Esophagus muscularis mucosa (tissue), 3 donors: Measurements from ENCODE around the gene MARF1.

ENCODE experiments used
- CTCF ChIP-seq, 3 experiments: fragments of 200-600 bp in 2 of 3; fragments of 450-650 bp in 1 of 3; sonication (generic) in 2 of 3; IDR thresholded peaks; one replicate each; pipeline ENCODE4 v1.5.1; 2017 to 2019; ENCODE audit warnings: antibody characterized with exemption in 3 of 3, mild to moderate bottlenecking in 2 of 3, moderate library complexity in 1 of 3
- POLR2A ChIP-seq: fragments of 450-650 bp; IDR thresholded peaks from one replicate; pipeline ENCODE4 v1.6.1; 2017; ENCODE audit warnings: antibody characterized with exemption, moderate library complexity, mild to moderate bottlenecking, low read depth
- POLR2AphosphoS5 ChIP-seq, 2 donors: sonication (generic); formaldehyde crosslinking; IDR thresholded peaks; one replicate each; pipeline ENCODE4 v1.6.1; 2017; ENCODE audit warnings: antibody characterized with exemption in 2 of 2

DNA sequence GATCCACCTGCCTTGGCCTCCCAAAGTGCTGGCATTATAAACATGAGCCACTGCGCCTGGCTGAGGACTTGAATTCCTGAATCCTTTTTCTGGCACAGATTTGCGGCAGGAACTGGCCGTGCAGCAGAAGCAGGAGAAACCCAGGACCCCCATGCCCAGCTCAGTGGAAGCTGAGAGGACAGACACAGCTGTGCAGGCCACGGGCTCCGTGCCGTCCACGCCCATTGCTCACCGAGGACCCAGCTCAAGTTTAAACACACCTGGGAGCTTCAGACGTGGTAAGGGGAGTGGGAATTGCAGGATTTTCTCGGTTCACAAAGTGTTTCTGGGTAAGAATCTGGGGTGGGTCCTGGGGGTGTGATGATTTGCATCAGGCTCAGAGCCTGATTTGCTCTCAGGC is 48.1 kb upstream of the MARF1 start:
- TF ChIP-seq POLR2AphosphoS5 (IDR thresholded peaks at IDR 0.05), result no peak
- TF ChIP-seq POLR2A, result no peak
- no peak for TF ChIP-seq CTCF (IDR thresholded peaks at IDR 0.05)
